GM23338 (cell line): ENCODE results near the gene PTPN18. TPM values are rescaled to one million over a fixed set of nuclear protein-coding genes. Genes with fewer than 3 reads are reported as not detected.

Experiments
- ATAC-seq: fragments of 200-7000 bp; cut with Tn5 transposase; 3 replicates; pipeline ENCODE4 v1.9.1; 2020
- DNase-seq: peaks from one replicate; pipeline ENCODE4 v3.0.0-alpha.2; 2015; ENCODE audit warnings: low spot score
- H2AFZ ChIP-seq: fragments of 200-600 bp; sonication (generic); 2 replicates; pipeline ENCODE4 v1.8.0; 2016; ENCODE audit warnings: antibody characterized with exemption, mild to moderate bottlenecking, moderate library complexity
- H3F3A ChIP-seq: fragments of 200-600 bp; sonication (generic); replicated peaks from 2 replicates; pipeline ENCODE4 v1.8.0; 2017; ENCODE audit warnings: antibody characterized with exemption, mixed run types, low read depth
- H3K27ac ChIP-seq: fragments of 200-600 bp; sonication (generic); 2 replicates; pipeline ENCODE4 v1.6.1; 2016; ENCODE audit warnings: low read depth
- H3K27me3 ChIP-seq: fragments of 200-600 bp; sonication (generic); 2 replicates; pipeline ENCODE4 v1.8.0; 2016; ENCODE audit warnings: mild to moderate bottlenecking, mixed run types, moderate library complexity; ENCODE audit not compliant: insufficient read depth
- H3K36me3 ChIP-seq: fragments of 200-600 bp; sonication (generic); 2 replicates; pipeline ENCODE4 v1.8.0; 2016; ENCODE audit warnings: mild to moderate bottlenecking; ENCODE audit not compliant: insufficient read depth
- H3K4me1 ChIP-seq: fragments of 200-600 bp; sonication (generic); 2 replicates; pipeline ENCODE4 v1.8.0; 2016; ENCODE audit warnings: mild to moderate bottlenecking, moderate library complexity; ENCODE audit not compliant: insufficient read depth
- H3K4me2 ChIP-seq: fragments of 200-600 bp; sonication (generic); 2 replicates; pipeline ENCODE4 v1.7.1; 2017; ENCODE audit warnings: mixed run types
- H3K4me3 ChIP-seq: fragments of 200-600 bp; sonication (generic); 2 replicates; pipeline ENCODE4 v1.6.1; 2016; ENCODE audit warnings: mixed run types
- H3K79me2 ChIP-seq: fragments of 200-600 bp; sonication (generic); replicated peaks from 2 replicates; pipeline ENCODE4 v1.8.0; 2017; ENCODE audit warnings: mild to moderate bottlenecking; ENCODE audit not compliant: insufficient read depth
- H3K9me2 ChIP-seq: fragments of 200-600 bp; sonication (generic); 2 replicates; pipeline ENCODE4 v1.8.0; 2017; ENCODE audit not compliant: insufficient read depth
- H4K20me1 ChIP-seq: fragments of 200-600 bp; sonication (generic); replicated peaks from 2 replicates; pipeline ENCODE4 v1.8.0; 2017; ENCODE audit warnings: mild to moderate bottlenecking; ENCODE audit not compliant: insufficient read depth
- H3K27ac Mint-ChIP-seq: 2 replicates; pipeline ENCODE4 v1.8.0; 2020; ENCODE audit warnings: inconsistent platforms, mild to moderate bottlenecking, moderate library complexity, mixed read lengths
- H3K27me3 Mint-ChIP-seq: 3 replicates; pipeline ENCODE4 v1.8.0; 2022; ENCODE audit warnings: low read depth, mild to moderate bottlenecking, moderate library complexity, mixed read lengths, inconsistent platforms; ENCODE audit not compliant: insufficient read depth, poor library complexity
- H3K36me3 Mint-ChIP-seq: 3 replicates; pipeline ENCODE4 v1.8.0; 2021; ENCODE audit warnings: low read depth, mild to moderate bottlenecking, inconsistent platforms, moderate library complexity, mixed read lengths
- H3K4me1 Mint-ChIP-seq: 3 replicates; pipeline ENCODE4 v1.8.0; 2020; ENCODE audit warnings: mild to moderate bottlenecking, inconsistent platforms, mixed read lengths
- H3K4me3 Mint-ChIP-seq: 3 replicates; pipeline ENCODE4 v1.8.0; 2021; ENCODE audit warnings: moderate library complexity, mild to moderate bottlenecking, inconsistent platforms, mixed read lengths
- H3K9me3 Mint-ChIP-seq: 3 replicates; pipeline ENCODE4 v1.8.0; 2020; ENCODE audit warnings: moderate library complexity, mild to moderate bottlenecking, inconsistent platforms, mixed read lengths
- CREB1 ChIP-seq: fragments of 250-450 bp; sonication (Bioruptor Pico); IDR thresholded peaks from 2 replicates; pipeline ENCODE4 v1.5.0; 2020; ENCODE audit warnings: low read depth, mild to moderate bottlenecking, moderate library complexity
- CTCF ChIP-seq, 2 experiments: fragments of 200-600 bp in 1 of 2; sonication (generic) in 1 of 2; conservative IDR thresholded peaks; 2 replicates each; pipeline versions ENCODE4 v1.5.1 to v1.6.1; 2016 to 2017; ENCODE audit warnings: antibody characterized with exemption in 2 of 2, low read depth in 2 of 2, mild to moderate bottlenecking in 2 of 2, moderate library complexity in 1 of 2
- EZH2 ChIP-seq: fragments of 200-600 bp; sonication (generic); IDR thresholded peaks from one replicate; pipeline ENCODE4 v1.8.0; 2017; ENCODE audit warnings: antibody characterized with exemption, mild to moderate bottlenecking, low read depth; ENCODE audit not compliant: unreplicated experiment
- EZH2phosphoT487 ChIP-seq: fragments of 200-600 bp; sonication (generic); IDR thresholded peaks from one replicate; pipeline ENCODE4 v1.8.1; 2018; ENCODE audit warnings: antibody characterized with exemption; ENCODE audit not compliant: unreplicated experiment
- JUNB ChIP-seq: IDR thresholded peaks from one replicate; pipeline ENCODE4 v1.6.1; 2016; ENCODE audit warnings: antibody characterized with exemption; ENCODE audit not compliant: unreplicated experiment
- NANOG ChIP-seq: IDR thresholded peaks from 2 replicates; pipeline ENCODE4 v1.6.1; 2016; ENCODE audit warnings: antibody characterized with exemption, borderline replicate concordance
- STAT1 ChIP-seq: IDR thresholded peaks from one replicate; pipeline ENCODE4 v1.6.1; 2016; ENCODE audit warnings: antibody characterized with exemption; ENCODE audit not compliant: unreplicated experiment
- ZNF114 ChIP-seq: fragments of 250-450 bp; sonication (Bioruptor Pico); IDR thresholded peaks from 2 replicates; pipeline ENCODE4 v1.5.0; 2020; ENCODE audit warnings: mild to moderate bottlenecking, moderate library complexity
- ZNF331 ChIP-seq: fragments of 250-450 bp; sonication (Bioruptor Pico); IDR thresholded peaks from 2 replicates; pipeline ENCODE4 v1.5.0; 2020; ENCODE audit warnings: low read depth, mild to moderate bottlenecking, moderate library complexity
- ZNF462 ChIP-seq: fragments of 250-450 bp; sonication (Bioruptor Pico); IDR thresholded peaks from 2 replicates; pipeline ENCODE4 v1.5.0; 2020; ENCODE audit warnings: mild to moderate bottlenecking, moderate library complexity
- polyA plus RNA-seq: library from polyadenylated mRNA; unstranded; fragments of >200 nt; fragmentation: Nextera tagmentation; extraction: Ambion mirVana; gene quantifications from 2 replicates; pipeline ENCODE4 v1.2.1, GENCODE V29; 2016
- total RNA-seq: library from RNA; depleted of rRNA; stranded (reverse); fragments of >200 nt; shearing (Covaris generic); gene quantifications from 2 replicates; pipeline ENCODE4 v1.2.3, GENCODE V29; 2014
- TF ChIP-seq, protein P1 (sequence below): IDR thresholded peaks from 2 replicates; pipeline ENCODE4 v1.6.1; 2016; ENCODE audit warnings: antibody characterized with exemption

PTPN18 gene
- total and polyA plus RNA-seq, 2 experiments from 2014 or later = 10.1 to 10.9 TPM

- H3K9me2 ChIP-seq = no peaks in the 10 kb centered on the region
- no peaks in the 10 kb centered on the region for H3K79me2 ChIP-seq
- no peak overlapping the region for H2AFZ ChIP-seq
- DNase-seq (no peak), ATAC-seq (no peak)
- H3K4me2 ChIP-seq = no peak overlapping the region
- H3K27ac ChIP-seq = no peak overlapping the region
- no peaks in the 10 kb centered on the region; the same call in 2 of the 3 replicates for H3K36me3 Mint-ChIP-seq
- H3K27ac Mint-ChIP-seq = no peak overlapping the region
- H3K27me3 Mint-ChIP-seq = peaks cover 24% of the 10 kb centered on the region
- peaks cover 8% of the 10 kb centered on the region for H3K4me1 Mint-ChIP-seq
- TF ChIP-seq STAT1 (no peak), CREB1 (CRISPR knock-in tag) (no peak), ZNF114 (CRISPR knock-in tag) (no peak), EZH2phosphoT487 (no peak), NANOG (no peak), ZNF331 (no peak)
- H3K27me3 ChIP-seq = peaks cover 33% of the 10 kb centered on the region
- peaks cover 3% of the 10 kb centered on the region; the same call in 1 of the 2 replicates for H4K20me1 ChIP-seq
- H3K4me3 Mint-ChIP-seq = no peak overlapping the region
- no peaks in the 10 kb centered on the region; the same call in 2 of the 3 replicates for H3K9me3 Mint-ChIP-seq
- H3K4me3 ChIP-seq = no peak overlapping the region
- H3K4me1 ChIP-seq = no peaks in the 10 kb centered on the region
- no peaks in the 10 kb centered on the region for H3F3A ChIP-seq
- no peaks in the 10 kb centered on the region for H3K36me3 ChIP-seq
Measured at GRCh38 chr2:130358420-130359350, 2.8 kb downstream of the PTPN18 start.

DNA sequence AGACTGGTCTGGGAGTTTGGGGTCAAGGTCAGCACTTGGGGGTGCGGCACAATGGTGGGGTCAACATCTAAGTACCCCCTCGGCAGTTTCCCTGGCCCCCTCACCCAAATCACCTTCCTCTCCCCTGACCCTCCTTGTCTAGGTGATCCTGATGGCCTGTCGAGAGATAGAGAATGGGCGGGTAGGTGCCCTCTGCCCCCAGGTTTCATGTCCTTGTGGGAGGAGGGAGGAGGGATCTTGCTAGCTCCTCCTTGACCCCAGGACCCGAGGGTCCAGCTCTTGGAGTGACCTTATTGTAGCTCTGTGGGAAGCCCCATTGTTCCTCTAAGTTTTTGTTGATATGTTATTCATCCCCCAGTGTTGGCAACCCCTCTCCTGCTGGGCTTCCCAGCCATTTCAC lies 3.6 kb downstream of the PTPN18 start:
- DNase-seq = no peak
- H3K4me3 ChIP-seq = no peak overlapping the region
- Mint-ChIP-seq H3K36me3 (no peaks in the 10 kb centered on the region; the same call in 2 of the 3 replicates), H3K4me3 (no peak overlapping the region), H3K9me3 (no peaks in the 10 kb centered on the region; the same call in 2 of the 3 replicates), H3K27me3 (peaks cover 18% of the 10 kb centered on the region), H3K27ac (no peak overlapping the region), H3K4me1 (peaks cover 8% of the 10 kb centered on the region)
- peaks cover 25% of the 10 kb centered on the region for H3K27me3 ChIP-seq
- ATAC-seq = no peak
- H3F3A ChIP-seq = no peaks in the 10 kb centered on the region
- no peak overlapping the region for H2AFZ ChIP-seq
- no peaks in the 10 kb centered on the region for H3K9me2 ChIP-seq
- no peak overlapping the region for H3K4me2 ChIP-seq
- no peaks in the 10 kb centered on the region for H3K4me1 ChIP-seq
- TF ChIP-seq ZNF331 (no peak), ZNF462 (CRISPR knock-in tag) (no peak), ZNF114 (CRISPR knock-in tag) (no peak), JUNB (no peak), EZH2 (no peak), STAT1 (no peak), EZH2phosphoT487 (no peak), CTCF (conservative IDR thresholded peaks at IDR 0.05; ENCODE audit: low read depth in 2 of 2) (no peak), CREB1 (CRISPR knock-in tag) (no peak)
- TF ChIP-seq, protein P1, sequence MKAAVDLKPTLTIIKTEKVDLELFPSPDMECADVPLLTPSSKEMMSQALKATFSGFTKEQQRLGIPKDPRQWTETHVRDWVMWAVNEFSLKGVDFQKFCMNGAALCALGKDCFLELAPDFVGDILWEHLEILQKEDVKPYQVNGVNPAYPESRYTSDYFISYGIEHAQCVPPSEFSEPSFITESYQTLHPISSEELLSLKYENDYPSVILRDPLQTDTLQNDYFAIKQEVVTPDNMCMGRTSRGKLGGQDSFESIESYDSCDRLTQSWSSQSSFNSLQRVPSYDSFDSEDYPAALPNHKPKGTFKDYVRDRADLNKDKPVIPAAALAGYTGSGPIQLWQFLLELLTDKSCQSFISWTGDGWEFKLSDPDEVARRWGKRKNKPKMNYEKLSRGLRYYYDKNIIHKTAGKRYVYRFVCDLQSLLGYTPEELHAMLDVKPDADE = no peak
- no peaks in the 10 kb centered on the region for H3K36me3 ChIP-seq
- no peaks in the 10 kb centered on the region for H3K79me2 ChIP-seq
- H3K27ac ChIP-seq = no peak overlapping the region
- H4K20me1 ChIP-seq = peaks cover 3% of the 10 kb centered on the region; the same call in 1 of the 2 replicates
